NCI-H774 (cell line): ENCODE measurements around the gene RPL27A.
"Not testable (repeated sequence)": the region's sequence is repeated elsewhere in the genome, so short reads cannot be mapped to it uniquely, and the experiment has no call there.

ENCODE experiments used
- DNase-seq: peaks from one replicate; lab custom pipeline; 2025; lab: John Stamatoyannopoulos, UW

RPL27A gene

DNA sequence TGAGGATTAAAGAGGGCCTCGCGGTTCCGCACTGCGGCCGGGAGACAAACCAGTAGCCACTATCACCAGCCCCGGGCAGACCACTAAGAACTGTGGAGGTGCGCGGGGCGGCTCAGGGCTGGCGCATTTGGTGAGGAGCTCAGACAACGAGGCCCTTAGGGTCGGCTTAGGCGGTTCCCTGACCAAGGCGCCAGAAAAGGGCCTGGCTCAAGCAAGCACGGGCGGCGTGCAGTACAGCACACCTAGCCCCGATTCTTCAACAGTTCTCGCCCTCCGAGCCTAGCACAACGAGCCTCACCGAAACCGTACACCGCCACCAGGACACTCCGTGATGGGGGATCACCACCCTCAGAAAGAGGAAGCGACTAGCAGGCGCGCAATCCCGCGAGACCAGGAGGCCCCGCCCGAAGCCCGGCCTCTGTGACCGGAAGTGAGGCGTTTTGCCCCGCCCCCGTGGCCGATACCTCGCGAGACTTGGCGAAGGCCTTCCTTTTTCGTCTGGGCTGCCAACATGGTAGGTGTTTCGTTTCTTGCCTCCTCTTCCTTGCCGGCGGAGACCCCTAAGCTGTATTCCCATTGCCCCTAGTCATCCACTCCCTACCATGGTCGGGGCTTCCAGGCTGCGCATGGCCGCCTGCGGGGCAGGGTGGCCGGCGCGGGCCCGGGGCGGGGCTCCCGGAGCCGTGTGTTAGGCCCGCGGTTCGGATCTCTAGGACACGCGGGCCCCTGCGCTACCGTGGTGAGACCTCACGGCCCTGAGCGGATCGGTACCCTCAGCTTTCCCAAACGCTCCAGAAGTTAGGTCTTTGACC is at the start of gene RPL27A, which contains the start of gene TRIM66:
RPL27A (plus strand) TSS at position 490 of the 812 bp plus-strand sequence; CDS start at position 512, 22 bp downstream.
TRIM66 (minus strand) TSS at position 363 of the 812 bp plus-strand sequence. CDS start 10,391 bp downstream, outside the sequence.
- DNase-seq = peak; percentile 93

DNA sequence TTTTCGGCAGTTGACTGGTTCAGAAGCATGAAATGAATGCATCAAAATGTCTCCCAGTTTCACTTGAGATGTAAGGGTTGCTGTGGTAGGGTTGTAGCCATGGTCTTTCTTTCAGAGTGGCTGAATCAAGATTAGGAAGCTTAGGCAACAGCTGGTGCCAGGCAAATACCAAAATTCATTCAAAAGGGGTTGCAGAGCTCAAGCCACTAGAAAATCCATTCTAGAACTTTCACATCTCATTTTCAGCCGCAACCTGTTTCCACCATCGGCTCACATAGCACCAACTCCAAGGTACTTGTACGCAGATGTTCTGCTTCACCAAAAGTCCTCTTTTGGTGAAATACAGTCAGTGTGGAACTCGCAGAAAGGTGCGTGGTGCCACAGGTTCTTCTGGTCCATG is 48.1 kb upstream of the RPL27A start:
- no peak for DNase-seq

DNA sequence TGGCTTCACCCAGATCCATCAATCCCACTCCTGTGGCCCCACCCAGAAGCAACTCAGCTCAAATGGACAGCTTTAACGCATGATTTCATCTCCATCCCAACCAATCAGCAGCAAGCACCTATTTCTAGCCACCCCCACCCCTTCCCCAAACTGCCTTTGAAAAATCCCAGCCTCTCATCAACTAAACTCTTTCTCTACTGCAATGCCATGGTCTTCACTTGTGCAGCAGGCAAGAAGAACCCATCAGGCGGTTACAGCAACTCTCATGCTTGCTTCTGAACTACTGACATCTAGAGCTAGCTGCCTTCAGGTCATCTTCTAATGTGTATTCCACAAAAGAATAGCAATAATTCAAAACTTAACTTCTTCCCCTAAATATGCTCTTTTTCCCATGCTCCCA is 46.5 kb upstream of the RPL27A start:
- DNase-seq = no peak

DNA sequence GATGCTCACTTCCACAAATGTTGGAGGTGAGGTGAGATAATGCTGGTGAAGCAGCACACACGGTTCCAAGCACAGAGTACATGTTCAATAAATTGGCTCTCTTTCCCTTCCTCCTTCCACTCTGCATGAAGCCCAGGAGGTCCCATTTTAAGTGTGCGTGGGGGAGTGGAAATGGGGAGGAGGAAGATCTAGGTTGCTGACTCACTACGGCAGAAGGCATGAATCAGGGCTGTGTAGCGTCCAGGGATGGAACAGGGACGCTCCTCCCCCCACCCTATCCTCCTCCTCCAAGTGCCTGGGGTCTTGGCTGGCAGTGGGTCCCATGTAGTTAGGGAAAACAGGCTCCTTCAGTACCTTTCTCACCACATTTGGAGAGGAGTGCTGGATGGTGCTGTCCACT is 44.3 kb upstream of the RPL27A start:
- DNase-seq = no peak

DNA sequence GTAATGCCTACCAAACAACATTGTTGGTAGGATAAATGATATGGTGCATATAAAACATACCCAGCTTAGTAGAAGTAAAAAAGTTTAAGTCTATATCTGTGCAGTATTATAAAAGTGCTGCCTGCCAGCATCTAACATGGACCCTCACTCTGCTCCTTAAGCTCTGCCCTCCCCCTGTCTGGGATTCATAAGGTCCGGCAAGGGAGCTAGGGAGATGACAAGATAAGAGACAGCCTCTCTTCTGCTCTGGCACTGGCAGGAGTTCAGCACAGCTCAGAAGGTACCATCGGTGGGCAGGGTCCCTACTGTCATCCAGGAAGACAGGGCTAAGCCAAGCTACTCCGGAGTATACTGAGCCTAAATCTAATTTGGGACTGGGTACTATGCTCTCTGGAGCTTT is 42.9 kb upstream of the RPL27A start:
- no peak for DNase-seq

DNA sequence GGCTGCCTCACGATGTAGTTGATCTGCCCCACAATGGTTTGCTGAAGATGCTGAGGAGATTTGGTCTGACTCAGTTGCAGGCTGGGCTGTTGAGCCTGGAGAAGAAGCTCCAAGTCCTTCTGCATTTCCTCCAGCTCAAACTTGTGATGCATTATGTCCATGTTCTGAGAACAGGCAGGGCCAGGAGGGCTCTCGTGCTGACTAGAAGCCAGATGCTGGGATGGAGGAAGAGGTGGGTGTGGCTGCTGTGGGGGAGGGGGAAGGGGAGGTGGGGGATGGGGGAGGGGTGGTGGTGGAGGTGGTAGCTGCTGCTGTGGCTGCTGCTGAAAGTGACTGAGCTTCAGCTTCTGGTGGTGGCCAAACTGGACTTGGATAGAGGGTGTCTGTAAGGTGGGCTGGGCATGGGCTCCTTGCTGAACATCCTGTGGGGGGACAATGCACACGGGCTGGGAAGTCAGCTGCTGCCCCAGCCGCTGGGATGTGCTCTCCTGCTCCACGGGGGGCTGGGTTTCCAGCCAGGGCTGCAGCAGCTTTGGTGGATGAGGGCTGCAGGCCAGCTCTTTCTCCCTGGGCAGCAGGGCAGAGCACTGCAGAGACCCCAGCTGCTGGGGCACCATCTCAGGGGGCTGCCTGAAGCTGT is 42.2 kb upstream of the RPL27A start:
- no peak for DNase-seq

DNA sequence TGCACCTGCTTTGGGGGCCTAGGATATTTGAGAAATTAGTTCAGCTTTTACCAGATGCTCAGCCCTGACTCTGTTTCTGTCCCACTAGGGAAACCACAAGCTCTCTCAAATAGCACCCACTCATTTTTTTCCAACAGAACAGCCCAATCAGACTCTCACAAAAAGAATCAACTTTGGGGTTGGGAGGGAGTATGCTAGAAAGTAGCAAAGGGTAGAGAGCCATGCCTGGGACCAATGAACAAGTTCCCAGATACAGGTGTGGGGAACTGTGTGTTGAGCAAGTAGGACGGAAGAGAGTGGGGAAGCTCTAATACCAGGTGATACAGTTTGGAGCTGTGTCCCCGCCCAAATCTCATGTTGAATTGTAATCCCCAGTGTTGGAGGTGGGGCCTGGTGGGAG is 41.3 kb upstream of the RPL27A start:
- no peak for DNase-seq

DNA sequence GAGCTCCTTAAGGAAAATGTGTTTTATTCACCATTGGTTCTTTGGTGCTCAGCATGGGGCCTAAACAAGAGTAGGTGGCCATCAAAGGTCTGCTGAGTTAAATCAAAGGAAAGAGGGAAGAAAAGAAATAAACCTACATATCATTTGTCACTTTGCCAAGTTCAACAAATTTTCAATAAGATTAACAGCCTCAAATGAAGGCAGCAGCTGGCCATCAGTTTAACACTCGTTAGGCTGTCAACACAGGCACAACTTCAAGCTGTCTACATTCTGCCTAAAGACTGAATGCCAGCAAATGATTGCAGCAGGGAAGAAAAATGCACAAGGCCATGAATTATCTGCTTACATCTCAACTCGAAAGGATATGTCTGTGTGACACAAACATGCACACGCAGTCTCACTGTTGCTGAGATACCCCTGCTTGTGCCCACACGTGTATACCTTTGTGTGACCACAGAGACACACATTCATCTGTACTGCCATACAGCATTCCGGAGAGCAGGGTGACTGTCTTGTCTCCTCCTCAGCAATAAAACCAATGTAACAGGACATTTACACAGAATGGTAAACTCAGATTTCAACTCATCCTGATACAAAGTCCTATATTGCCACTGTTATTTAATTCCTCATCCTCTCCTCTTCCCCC is 40.3 kb upstream of the RPL27A start:
- DNase-seq = no peak

DNA sequence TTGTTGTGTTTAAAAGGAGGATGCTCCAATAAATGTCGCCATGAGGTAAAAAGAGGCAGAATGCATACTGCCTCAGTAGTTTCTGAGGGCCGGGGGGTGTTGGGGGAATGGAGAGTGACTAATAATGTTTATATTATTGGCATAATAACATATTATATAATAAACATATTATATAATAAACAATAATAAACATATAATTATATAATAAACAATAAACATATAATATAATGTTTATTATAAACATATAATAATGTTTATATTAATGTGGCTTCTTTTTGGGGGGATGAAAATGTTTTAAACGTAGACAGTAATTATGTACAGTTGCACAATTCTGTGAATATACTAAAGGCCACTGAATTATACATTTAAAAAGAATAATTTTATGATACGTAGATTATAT is 35.7 kb upstream of the RPL27A start:
- no peak for DNase-seq

DNA sequence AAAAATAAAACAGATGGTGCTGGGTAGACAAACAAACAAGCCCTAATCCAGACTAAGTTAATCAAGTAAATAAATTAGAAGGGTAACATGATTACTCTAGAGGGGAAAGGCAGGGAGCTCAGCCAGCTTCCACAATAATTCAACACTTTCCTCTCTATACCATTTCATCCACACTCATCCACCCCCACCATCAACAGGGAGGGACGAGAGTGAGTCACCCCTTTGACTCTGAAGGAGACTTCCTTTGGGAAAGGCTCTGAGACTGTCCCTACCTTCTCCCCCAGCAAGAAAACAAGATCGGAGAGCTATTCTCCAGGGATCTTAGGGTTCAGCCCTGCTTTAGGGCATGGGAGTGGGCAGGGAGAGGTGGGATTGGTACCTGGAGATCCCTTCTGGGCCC is 33.2 kb upstream of the RPL27A start:
- DNase-seq = no peak

DNA sequence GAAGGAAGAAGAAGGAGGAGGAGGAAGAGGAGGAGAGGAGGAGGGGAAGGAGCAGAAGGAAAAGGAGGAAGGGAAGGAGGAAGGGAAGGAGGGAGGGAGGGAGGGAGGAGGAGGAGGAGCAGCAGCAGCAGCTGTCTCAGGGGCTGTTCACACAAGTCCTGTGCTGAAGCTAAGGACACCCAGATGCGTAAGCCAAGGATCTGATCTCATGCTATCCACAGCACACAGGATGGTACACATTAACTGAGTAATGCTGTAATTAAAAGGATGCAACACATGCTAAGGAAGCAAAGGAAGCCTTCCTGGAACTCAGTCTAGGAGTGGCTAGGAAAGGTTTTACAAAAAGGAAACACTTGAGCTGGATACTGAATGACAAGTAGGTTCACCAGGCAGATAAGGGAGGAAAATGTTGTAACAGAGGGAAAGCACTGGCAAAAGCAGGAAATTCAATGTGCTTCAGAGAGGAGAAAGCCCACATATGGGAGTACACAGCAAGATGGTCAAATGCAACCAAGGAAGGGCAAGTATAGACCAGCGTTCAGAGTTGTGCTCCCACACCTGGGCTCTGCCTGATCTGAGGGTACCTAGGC is 32.1 kb upstream of the RPL27A start:
- DNase-seq = no peak

DNA sequence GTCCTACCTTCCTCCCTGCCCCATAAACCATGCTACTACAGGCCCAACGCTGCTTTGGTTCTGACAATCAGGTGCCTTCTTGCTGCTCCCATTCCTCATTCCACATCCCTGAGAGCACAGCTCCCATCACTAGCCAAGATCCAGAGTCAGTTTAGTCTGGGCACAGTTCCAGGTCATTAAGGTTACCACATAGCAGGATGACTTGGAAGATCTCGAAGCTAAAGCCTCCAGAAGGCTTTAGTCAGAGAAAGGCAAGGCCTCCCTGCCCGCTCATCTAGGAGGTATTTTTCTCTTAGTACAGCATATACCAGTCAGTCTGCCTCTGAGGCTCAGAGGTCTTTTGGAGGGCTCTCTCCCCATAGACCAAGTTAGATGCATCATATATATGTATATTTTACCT is 30.5 kb upstream of the RPL27A start:
- DNase-seq = no peak

DNA sequence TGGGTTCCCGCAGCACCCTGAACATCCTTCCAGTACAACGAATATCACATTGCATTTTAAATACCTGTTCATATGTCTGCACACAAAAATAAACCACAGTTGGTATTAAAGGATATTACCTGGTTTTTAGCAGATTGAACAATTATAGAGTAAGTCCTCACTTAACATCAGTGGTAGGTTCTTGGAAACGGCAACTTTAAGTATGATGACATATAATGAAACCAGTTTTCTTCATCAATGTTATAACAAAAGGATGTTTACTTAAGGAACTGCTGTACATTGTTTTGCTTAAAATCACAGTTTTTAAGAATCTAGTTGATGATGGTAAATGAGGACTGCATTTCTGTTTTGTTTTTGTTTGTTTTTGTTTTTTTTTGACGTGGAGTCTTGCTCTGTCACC is 28.1 kb upstream of the RPL27A start:
- no peak for DNase-seq

DNA sequence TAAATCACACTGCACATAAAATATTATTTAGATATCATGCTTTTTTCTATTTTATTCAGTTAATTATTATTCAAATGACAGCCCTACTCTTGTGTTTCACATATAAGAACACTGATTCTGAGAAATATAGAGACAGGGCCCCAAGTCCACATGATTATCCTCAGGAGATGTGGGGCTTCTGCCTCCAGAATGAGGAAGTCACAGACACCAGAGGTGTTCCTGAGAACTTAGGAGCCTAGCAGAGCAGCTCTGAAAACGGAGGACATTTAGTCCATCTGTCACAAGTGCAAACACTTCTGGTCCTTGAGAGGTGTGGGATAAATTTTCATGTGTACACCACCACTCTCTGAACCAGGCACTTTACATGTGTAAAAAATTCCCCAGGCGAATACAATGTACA is 26.3 kb upstream of the RPL27A start:
- DNase-seq = no peak

DNA sequence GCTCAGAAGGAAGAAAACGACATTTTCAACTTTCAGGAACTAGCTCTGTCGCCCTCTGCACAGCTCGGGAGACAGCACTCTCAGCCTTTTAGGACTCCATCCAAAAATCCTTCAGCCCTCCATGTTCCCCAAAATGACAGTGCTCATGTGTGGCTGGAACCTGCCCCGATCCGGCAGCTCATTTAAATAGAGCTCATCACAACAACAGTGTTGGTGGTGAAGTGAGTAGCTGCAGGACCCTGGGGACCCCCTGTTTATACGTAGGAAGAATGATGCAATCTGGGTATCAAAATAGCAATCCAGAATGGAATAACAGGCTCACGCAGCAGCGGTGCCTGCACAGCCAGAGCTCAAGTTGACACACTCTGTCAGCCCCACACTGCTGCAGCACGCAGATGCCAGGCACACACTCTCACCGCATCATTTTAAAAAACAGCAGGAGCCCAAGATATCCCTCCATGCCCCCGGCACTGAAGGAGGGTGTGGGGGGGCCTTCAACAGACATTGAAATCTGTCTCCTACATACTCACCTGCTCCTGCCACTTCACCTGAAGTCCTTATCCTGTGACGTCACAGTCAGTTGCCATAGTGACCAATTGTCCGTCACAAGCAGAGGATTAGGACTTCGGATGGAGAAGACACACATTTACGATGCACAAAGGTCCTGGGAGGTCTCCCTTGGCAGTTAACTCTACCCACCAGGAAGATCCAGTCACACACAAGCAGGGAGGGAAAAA is 24.1 kb upstream of the RPL27A start:
- DNase-seq = no peak

DNA sequence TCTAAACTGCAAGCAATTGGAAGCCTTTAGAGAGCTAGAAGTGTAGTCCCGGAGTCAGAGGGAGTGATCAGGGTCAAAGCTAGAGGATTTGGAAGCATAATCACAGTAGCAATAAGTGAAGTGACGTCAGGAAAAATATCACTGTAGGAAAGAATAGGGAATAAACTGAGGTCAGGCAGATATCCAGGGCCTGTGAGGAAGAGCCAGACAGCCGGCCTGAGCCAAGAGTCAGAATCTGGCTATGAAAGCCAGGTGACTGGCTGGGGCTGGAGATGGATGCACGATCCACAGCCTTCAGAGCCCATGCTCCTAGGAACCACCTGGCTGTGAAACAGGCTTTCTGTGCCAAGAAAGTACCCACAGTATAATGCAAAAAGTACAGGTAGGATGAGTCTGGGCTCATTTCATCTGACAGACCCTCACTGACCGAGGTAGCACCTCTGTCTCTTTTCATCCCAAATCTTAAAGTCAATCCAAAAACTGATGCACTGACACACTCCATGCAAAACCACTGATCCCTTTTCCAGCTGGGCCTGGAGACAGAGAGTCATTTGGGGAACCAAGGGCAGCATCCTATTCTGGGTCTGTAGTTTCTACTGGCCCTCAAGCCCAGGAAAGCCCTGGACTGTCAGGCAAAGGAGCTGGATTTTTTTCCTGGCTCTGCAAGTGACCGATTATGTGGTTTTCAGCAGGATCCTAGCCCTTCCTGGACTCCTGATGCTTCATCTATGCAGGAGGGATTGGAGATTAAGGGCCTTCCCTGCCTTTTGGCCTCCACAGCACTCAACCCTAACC is 21.4 kb upstream of the RPL27A start:
- no peak for DNase-seq

DNA sequence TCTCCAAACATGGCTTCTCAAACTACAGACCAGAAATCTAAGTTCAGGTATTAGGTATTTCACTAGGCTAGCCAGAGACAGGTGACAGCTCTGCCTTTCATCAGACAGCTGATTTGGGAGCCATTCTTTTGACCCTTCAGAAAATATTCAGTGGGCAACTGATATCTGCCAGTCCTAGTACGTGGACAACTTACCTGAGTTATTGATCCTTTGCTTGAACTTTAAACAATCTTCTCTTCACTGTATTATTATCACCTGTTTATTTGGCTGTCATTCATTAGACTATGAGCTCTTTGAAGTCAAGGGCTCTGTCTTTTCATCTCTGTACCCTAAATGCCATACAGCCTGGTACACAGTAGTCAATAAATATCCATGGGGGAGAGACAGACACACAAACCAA is 17.4 kb upstream of the RPL27A start:
- no peak for DNase-seq

DNA sequence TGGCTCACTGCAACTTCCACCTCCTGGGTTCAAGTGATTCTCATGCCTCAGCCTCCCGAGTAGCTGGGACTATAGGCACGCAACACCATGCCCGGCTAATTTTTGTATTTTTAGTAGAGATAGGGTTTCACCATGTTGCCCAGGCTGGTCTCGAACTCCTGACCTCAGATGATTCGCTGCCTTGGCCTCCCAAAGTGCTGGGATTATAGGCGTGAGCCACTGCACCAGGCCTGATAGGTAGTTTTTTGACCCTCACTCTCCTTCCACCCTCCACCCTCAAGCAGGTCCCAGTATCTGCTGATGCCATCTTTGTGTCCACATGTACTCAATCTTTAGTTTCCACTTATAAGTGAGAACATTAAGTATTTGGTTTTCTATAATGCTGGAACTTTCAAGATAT is 12.5 kb upstream of the RPL27A start:
- not testable (repeated sequence) for DNase-seq

DNA sequence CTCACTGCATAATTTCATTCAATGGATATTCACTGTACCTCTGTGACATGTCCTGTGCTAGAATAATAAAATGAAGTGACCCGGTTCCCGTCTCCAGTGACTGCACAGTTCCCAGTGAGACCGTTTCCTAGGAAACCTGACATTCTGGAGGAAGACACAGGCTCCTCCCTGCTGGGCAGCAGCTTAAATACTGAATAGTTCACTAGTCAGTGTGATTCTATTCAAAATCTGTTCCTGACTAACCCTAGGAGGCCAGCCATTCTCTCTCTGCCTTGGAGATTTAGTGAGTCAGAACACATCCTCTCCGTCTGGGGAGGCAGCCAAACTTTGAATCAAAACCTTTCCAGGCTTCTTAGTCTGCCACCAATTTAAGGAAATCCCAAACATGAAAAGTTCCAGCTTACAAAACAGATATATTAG is 11.4 kb upstream of the RPL27A start:
- peak; percentile 44 for DNase-seq

DNA sequence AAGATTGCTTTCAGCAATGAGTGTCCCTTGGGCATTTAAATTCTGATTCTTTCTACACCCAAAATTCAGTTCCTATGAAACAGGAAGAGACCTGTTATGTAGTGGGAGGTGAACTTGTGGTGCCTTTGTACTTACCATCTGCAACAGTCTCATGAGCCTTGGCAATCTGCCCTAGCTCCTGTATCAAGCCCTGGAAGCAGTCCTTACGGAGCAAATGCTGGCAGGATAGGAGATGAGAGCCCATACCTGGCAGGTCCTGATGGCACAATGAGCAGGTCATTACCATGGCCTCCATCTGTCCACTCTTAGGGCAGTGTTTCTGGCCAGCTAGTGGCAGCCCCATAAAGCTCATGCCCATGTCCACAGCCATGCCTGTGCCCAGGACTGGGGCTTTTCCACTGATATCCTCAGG is 10.9 kb upstream of the RPL27A start:
- peak; percentile 24 for DNase-seq

DNA sequence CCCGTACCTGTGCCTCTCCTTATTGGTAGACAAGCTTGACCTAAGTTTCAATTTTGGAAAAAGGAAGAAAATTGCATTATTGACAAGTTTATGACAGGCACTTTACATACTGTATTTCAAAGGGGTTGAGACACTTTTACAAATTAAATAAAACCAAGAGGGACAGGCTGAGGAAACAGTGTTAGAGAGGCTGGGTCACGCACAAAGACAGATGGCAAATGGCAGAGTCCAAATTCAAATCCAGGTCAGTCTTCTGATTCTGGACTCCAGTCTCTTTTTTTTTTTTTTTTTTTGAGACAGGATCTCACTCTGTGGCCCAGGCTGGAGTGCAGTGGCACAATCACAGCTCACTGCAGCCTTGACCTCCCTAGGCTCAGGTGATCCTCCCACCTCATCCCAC is 10.2 kb upstream of the RPL27A start:
- DNase-seq = no peak
